Calu3 (cell line): ENCODE measurements around the gene MAGI1. TPM values are rescaled to one million over a fixed set of nuclear protein-coding genes. Genes with fewer than 3 reads are reported as not detected.

Experiments
- BruUV-seq: library from RNA; stranded (reverse); fragments of 400-500 nt; replicated peaks from 2 replicates; lab custom pipeline; 2021; lab: Mats Ljungman, UMichigan
- CTCF ChIA-PET: fragments of 300-600 bp; sonication (Branson Sonifier 250); formaldehyde crosslinking; loops from one replicate; lab custom pipeline; 2022; ENCODE audit warnings: antibody characterized with exemption; lab: Charles Lee
- DNase-seq: peaks from one replicate; pipeline ENCODE4 v3.0.0; 2022
- H3K27ac Mint-ChIP-seq: one replicate; pipeline ENCODE4 v1.8.0; 2022; ENCODE audit warnings: mixed read lengths; ENCODE audit not compliant: unreplicated experiment
- H3K27me3 Mint-ChIP-seq: one replicate; pipeline ENCODE4 v1.8.0; 2022; ENCODE audit warnings: mixed read lengths; ENCODE audit not compliant: unreplicated experiment
- H3K36me3 Mint-ChIP-seq: one replicate; pipeline ENCODE4 v1.8.0; 2022; ENCODE audit warnings: mild to moderate bottlenecking, moderate library complexity, mixed read lengths; ENCODE audit not compliant: insufficient read depth, unreplicated experiment
- H3K4me1 Mint-ChIP-seq: one replicate; pipeline ENCODE4 v1.8.0; 2022; ENCODE audit warnings: mild to moderate bottlenecking, low read depth, mixed read lengths; ENCODE audit not compliant: unreplicated experiment
- H3K4me3 Mint-ChIP-seq: one replicate; pipeline ENCODE4 v1.8.0; 2022; ENCODE audit warnings: mild to moderate bottlenecking, low read depth, moderate library complexity, mixed read lengths; ENCODE audit not compliant: unreplicated experiment
- H3K9me3 Mint-ChIP-seq: one replicate; pipeline ENCODE4 v1.8.0; 2022; ENCODE audit warnings: low read depth, mixed read lengths; ENCODE audit not compliant: unreplicated experiment
- CTCF ChIP-seq: fragments of 200-600 bp; IDR thresholded peaks from one replicate; pipeline ENCODE4 v1.8.0; 2022; ENCODE audit warnings: antibody characterized with exemption; ENCODE audit not compliant: unreplicated experiment
- intact Hi-C: fragments of 100-400 bp; cut with micrococcal nuclease; formaldehyde crosslinking; loops from one replicate; pipeline ENCODE4 v1.10.0; 2022; ENCODE audit not compliant: unreplicated experiment
- total RNA-seq: library from RNA; stranded (reverse); gene quantifications from 2 replicates; pipeline ENCODE4 v1.2.3, GENCODE V29; 2022

Gene MAGI1
- total RNA-seq, 1 experiment from 2014 or later: 76.4 TPM

DNA sequence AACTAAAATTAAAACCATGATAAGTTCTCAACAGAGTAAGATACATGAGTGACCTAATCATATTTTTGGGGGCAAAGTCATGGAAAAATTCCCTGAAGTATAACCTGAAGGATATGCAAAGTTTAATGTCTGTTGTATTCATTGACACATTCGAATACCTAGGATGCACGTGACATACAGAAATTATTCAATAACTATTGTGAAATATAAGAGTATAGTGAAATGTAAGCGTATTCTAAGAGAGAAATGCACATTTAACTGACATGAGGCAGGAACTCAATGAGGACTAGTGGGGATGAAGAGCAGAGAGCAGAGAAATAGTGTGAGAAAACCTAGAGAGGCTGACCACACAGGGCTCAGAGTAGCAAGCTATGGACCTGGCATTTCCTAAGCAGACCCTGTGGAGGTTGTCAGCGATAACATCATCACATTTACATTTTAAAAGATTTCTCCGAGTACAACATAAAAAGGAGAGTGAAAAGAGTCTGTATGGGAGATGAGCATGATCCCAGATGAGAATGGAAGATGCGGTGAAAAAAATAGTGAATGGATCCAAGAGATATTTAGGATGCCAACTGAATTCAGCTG, 588.8 kb downstream of the MAGI1 start:
- CTCF ChIA-PET: no interaction called here
- no peaks in the 10 kb centered on the region for H3K4me1 Mint-ChIP-seq
- no peak overlapping the region for H3K27ac Mint-ChIP-seq
- H3K9me3 Mint-ChIP-seq: no peaks in the 10 kb centered on the region
- no peaks in the 10 kb centered on the region for H3K36me3 Mint-ChIP-seq
- DNase-seq: no peak
- no peaks in the 10 kb centered on the region for H3K27me3 Mint-ChIP-seq
- H3K4me3 Mint-ChIP-seq: no peak overlapping the region
- no peak for TF ChIP-seq CTCF
- intact Hi-C loops: no loop called here
- no TSS peak for BruUV-seq

- Mint-ChIP-seq H3K4me1 (no peaks in the 10 kb centered on the region), H3K36me3 (no peaks in the 10 kb centered on the region), H3K27ac (no peak overlapping the region), H3K9me3 (no peaks in the 10 kb centered on the region), H3K4me3 (no peak overlapping the region), H3K27me3 (no peaks in the 10 kb centered on the region)
- CTCF ChIA-PET: no interaction called here
- intact Hi-C loops: no loop called here
- no TSS peak for BruUV-seq
- DNase-seq: no peak
- no peak for TF ChIP-seq CTCF
Measured at GRCh38 chr3:65448120-65448519, 590.6 kb downstream of the MAGI1 start.

DNA sequence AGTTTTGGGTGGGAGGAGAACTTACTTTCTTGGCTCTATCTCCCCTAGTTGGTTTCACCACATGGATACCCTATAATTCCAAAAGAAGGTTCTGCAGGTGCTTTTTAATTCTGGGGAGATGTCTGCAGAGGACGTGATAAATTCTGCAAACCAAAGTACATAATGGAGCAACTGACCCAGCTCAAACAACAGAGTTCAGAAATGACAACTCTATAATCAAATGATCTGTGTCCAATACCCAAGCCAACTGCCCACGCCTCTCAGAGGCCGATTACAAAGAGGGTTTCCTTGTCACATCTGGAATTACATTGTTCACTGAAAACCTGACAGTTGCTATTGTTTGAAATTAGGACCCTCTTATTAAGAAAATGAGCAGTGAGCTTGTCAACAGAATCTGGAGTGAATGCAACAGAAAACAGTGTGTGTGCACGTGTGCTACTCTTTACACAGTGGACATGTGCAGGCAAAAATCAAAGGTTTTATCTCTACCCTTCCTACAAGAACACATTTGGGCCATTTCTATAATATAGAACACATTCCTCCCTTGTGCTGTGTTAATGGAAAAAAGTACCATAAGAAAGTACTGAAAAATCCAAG, 593.0 kb downstream of the MAGI1 start:
- intact Hi-C loops: loop anchor here (1.0 kb wide), 1 partner anchor 26 kb away; no protein-coding TSS in a partner anchor
- no peaks in the 10 kb centered on the region for H3K4me1 Mint-ChIP-seq
- H3K36me3 Mint-ChIP-seq: no peaks in the 10 kb centered on the region
- H3K9me3 Mint-ChIP-seq: no peaks in the 10 kb centered on the region
- H3K4me3 Mint-ChIP-seq: no peak overlapping the region
- CTCF ChIA-PET: no interaction called here
- no TSS peak for BruUV-seq
- TF ChIP-seq CTCF: no peak
- DNase-seq: no peak
- H3K27me3 Mint-ChIP-seq: no peaks in the 10 kb centered on the region
- no peak overlapping the region for H3K27ac Mint-ChIP-seq

DNA sequence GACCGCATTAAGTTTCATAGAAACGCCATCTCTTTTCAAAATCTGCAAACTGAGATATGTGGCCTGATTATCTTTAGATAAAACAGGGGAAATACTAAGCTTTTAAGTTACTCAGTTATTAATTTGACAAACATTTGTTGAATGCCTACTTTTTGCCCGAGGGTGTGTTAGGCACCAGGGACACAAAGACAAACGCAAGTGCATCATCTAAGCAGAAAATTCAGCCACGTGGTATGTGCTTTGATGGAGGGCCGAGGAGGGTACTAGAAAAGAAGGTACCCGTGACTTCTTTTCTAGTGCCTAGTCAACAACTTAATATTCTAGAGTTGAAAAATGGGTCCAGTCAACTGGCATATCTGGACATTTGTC, 594.3 kb downstream of the MAGI1 start:
- Mint-ChIP-seq H3K4me1 (no peaks in the 10 kb centered on the region), H3K27ac (no peak overlapping the region), H3K4me3 (no peak overlapping the region), H3K36me3 (no peaks in the 10 kb centered on the region), H3K27me3 (no peaks in the 10 kb centered on the region), H3K9me3 (no peaks in the 10 kb centered on the region)
- BruUV-seq: no TSS peak
- CTCF ChIA-PET: interaction anchor here (1.3 kb wide), 1 partner anchor 229 kb away, joined by 3 read pairs; no protein-coding TSS in a partner anchor
- intact Hi-C loops: no loop called here
- no peak for TF ChIP-seq CTCF
- DNase-seq: no peak
